ENCODE measurements around the gene VCX3B. TPM values are rescaled to one million over a fixed set of nuclear protein-coding genes. Genes with fewer than 3 reads are reported as not detected.

VCX3B gene
- total and polyA plus RNA-seq, 2 of the 8 experiments (the other 6 are each of a cell fraction or from before 2014, with no cell fraction given), result not detected

GRCh38 chrX:8432396-8432795 is 32.2 kb upstream of the VCX3B start:
- Histone ChIP-seq H3K23me2 (ENCODE audit: low read depth, low read length) (no peaks in the 10 kb centered on the region), H3K23ac (ENCODE audit: insufficient read length) (no peak overlapping the region), H4K5ac (ENCODE audit: insufficient read length, low read depth, low read length) (no peak overlapping the region), H3K18ac (ENCODE audit: extremely low read depth, low read length) (no peak overlapping the region), H3K14ac (ENCODE audit: insufficient read length) (no peak overlapping the region), H3K27me3 (replicated peaks in 1 of 4; ENCODE audit: control insufficient read depth in 3 of 4, extremely low read depth in 1 of 4, insufficient read depth in 3 of 4, low read length in 3 of 4) (no peaks in the 10 kb centered on the region), H3K9ac (replicated peaks in 1 of 4; ENCODE audit: extremely low read depth in 1 of 4, low read depth in 3 of 4, low read length in 3 of 4) (no peak overlapping the region), H2AK5ac (ENCODE audit: low read depth, low read length) (no peak overlapping the region), H4K8ac (ENCODE audit: extremely low read depth, insufficient read depth, low read length) (no peak overlapping the region), H2BK5ac (ENCODE audit: low read depth, low read length) (no peak overlapping the region), H3K79me1 (ENCODE audit: low read depth, low read length) (no peaks in the 10 kb centered on the region), H3K4ac (replicated peaks; ENCODE audit: insufficient read length, low read depth, low read length) (no peak overlapping the region), H3K4me3 (ENCODE audit: extremely low read depth in 1 of 4, insufficient read depth in 2 of 4, low read depth in 3 of 4, low read length in 4 of 4) (no peak overlapping the region), H4K91ac (replicated peaks; ENCODE audit: insufficient read length, low read length) (no peak overlapping the region), H3K79me2 (ENCODE audit: control insufficient read depth in 1 of 2, insufficient read depth in 2 of 2, low read length in 2 of 2) (no peaks in the 10 kb centered on the region), H3K9me3 (ENCODE audit: insufficient read depth in 2 of 2, low read depth in 1 of 2, low read length in 1 of 2) (no peaks in the 10 kb centered on the region), H2BK120ac (replicated peaks; ENCODE audit: low read depth, low read length) (no peak overlapping the region), H2BK12ac (ENCODE audit: low read depth, low read length) (no peak overlapping the region), H2BK20ac (ENCODE audit: low read length) (no peak overlapping the region), H3K4me2 (ENCODE audit: insufficient read depth in 1 of 2, low read depth in 2 of 2, low read length in 2 of 2) (no peak overlapping the region), H3K36me3 (ENCODE audit: control insufficient read depth in 2 of 4, insufficient read depth in 4 of 4, low read length in 3 of 4) (no peaks in the 10 kb centered on the region), H4K20me1 (replicated peaks in 1 of 2; ENCODE audit: control insufficient read depth in 1 of 2, insufficient read depth in 2 of 2, low read length in 2 of 2) (no peaks in the 10 kb centered on the region), H3K4me1 (replicated peaks in 1 of 4; ENCODE audit: control insufficient read depth in 3 of 4, insufficient read depth in 4 of 4, low read length in 3 of 4) (no peaks in the 10 kb centered on the region), H3K27ac (ENCODE audit: low read depth, low read length) (no peak overlapping the region), H3K56ac (replicated peaks; ENCODE audit: insufficient read length, low read depth, low read length) (no peak overlapping the region), H2BK15ac (ENCODE audit: low read length) (no peak overlapping the region), H2AFZ (ENCODE audit: low read length) (no peak overlapping the region)
- WGBS, 2 experiments (ENCODE audit: extremely low coverage in 1 of 2, insufficient coverage in 1 of 2, insufficient read length in 1 of 2, insufficient replicate concordance in 2 of 2, low coverage in 1 of 2, low lambda C conversion rate in 2 of 2, missing lambda C conversion rate in 1 of 2), result 92% methylated on average over 3 of the region's 3 CpGs; no CpG with 5 or more reads in 1 of the 2 experiments
- no peak for DNase-seq (ENCODE audit: low read depth in 1 of 2, low spot score in 2 of 2)
- TF ChIP-seq RFX5 (IDR thresholded peaks at IDR 0.05; ENCODE audit: borderline replicate concordance, low read depth, low read length) (no peak), RNF2 (IDR thresholded peaks at IDR 0.05; ENCODE audit: borderline replicate concordance, low read depth, low read length, missing control alignments, poor library complexity, severe bottlenecking) (no peak), CHD1 (IDR thresholded peaks at IDR 0.05; ENCODE audit: low read depth, low read length) (no peak), MAFK (IDR thresholded peaks at IDR 0.05; ENCODE audit: low read depth, low read length) (no peak), GABPA (IDR thresholded peaks at IDR 0.05; ENCODE audit: borderline replicate concordance, insufficient read depth, low read length) (no peak), KDM4A (IDR thresholded peaks at IDR 0.05; ENCODE audit: low read depth, low read length, severe bottlenecking) (no peak), POLR2AphosphoS5 (IDR thresholded peaks at IDR 0.05; ENCODE audit: low read depth, low read length) (no peak), JUN (IDR thresholded peaks at IDR 0.05; ENCODE audit: low read depth, low read length) (no peak)
- TF ChIP-seq, protein P1, sequence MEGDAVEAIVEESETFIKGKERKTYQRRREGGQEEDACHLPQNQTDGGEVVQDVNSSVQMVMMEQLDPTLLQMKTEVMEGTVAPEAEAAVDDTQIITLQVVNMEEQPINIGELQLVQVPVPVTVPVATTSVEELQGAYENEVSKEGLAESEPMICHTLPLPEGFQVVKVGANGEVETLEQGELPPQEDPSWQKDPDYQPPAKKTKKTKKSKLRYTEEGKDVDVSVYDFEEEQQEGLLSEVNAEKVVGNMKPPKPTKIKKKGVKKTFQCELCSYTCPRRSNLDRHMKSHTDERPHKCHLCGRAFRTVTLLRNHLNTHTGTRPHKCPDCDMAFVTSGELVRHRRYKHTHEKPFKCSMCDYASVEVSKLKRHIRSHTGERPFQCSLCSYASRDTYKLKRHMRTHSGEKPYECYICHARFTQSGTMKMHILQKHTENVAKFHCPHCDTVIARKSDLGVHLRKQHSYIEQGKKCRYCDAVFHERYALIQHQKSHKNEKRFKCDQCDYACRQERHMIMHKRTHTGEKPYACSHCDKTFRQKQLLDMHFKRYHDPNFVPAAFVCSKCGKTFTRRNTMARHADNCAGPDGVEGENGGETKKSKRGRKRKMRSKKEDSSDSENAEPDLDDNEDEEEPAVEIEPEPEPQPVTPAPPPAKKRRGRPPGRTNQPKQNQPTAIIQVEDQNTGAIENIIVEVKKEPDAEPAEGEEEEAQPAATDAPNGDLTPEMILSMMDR (IDR thresholded peaks at IDR 0.05; ENCODE audit: control extremely low read depth in 1 of 3, insufficient read depth in 1 of 3, low read depth in 1 of 3, low read length in 3 of 3), result no peak
- TF ChIP-seq, protein P2, sequence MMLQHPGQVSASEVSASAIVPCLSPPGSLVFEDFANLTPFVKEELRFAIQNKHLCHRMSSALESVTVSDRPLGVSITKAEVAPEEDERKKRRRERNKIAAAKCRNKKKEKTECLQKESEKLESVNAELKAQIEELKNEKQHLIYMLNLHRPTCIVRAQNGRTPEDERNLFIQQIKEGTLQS (IDR thresholded peaks at IDR 0.05; ENCODE audit: insufficient read depth, low read depth, low read length), result no peak
- ChIA-PET CTCF (ENCODE audit: partially characterized antibody) (no interaction called here), POLR2A (ENCODE audit: partially characterized antibody) (interaction anchor here (0.6 kb wide), 1 partner anchor 12 kb away, joined by 3 read pairs; no protein-coding TSS in a partner anchor)
- FAIRE-seq, result no peak
